Hematopoietic multipotent progenitor cell treated with erythropoietin and hydrocortisone succinate and interleukin-3 and kit ligand, for 6 days (in vitro differentiated cells): Measurements from ENCODE around the gene NDUFAB1.
"Not testable (repeated sequence)": the region's sequence is repeated elsewhere in the genome, so short reads cannot be mapped to it uniquely, and the experiment has no call there.

Source experiments
- DNase-seq: peaks from one replicate; pipeline ENCODE4 v3.0.0-alpha.2; 2015

NDUFAB1 gene

DNA sequence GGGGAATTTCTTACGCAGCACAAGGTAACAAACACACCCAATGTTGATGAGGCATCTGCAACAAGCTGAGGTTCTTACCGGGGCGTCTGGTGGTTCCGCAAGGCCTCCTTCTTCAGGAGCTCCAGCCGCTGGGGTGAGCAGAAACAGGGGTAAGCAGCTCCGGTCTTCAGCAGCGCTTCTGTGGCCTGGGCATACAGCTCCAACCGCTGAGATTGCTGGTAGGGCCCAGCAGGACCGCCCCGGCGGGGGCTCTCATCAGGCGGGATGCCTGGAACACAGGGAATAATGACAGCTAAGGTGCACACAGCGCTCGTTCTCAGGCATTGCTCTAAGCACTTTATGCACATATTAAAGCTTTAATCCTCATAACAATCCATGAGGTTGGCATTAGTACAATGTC, 51.7 kb downstream of the NDUFAB1 start:
- DNase-seq = no peak

DNA sequence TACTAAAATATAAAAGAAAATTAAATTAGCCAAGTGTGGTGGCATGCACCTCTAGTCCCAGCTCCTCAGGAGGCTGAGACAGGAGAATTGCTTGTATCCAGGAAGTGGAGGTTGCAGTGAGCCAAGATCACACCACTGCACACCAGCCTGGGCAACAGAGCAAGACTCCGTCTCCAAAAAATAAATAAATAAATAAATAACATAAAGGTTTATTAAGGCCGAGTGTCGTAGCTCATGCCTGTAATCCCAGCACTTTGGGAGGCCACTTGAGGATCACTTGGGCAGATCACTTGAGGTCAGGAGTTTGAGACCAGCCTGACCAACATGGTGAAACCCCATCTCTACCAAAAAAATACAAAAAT, 55.3 kb downstream of the NDUFAB1 start:
- DNase-seq = not testable (repeated sequence)

GRCh38 chr16:23539984-23540816, 55.9 kb downstream of the NDUFAB1 start:
- no peak for DNase-seq

DNA sequence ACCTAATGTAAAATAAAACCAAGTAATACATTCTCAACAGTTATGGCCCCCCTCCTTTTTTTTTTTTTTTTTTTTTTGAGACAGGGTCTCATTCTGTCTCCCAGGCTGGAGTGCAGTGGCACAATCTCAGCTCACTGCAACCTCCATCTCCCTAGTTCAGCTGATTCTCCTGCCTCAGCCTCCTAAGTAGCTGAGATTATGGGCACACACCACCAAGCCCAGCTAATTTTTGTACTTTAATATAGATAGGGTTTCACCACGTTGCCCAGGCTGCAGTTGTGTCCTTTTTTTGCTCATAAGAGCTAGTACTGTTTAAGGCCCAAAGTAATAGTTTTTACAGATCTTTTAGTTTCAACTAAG, 57.2 kb downstream of the NDUFAB1 start:
- DNase-seq = no peak

DNA sequence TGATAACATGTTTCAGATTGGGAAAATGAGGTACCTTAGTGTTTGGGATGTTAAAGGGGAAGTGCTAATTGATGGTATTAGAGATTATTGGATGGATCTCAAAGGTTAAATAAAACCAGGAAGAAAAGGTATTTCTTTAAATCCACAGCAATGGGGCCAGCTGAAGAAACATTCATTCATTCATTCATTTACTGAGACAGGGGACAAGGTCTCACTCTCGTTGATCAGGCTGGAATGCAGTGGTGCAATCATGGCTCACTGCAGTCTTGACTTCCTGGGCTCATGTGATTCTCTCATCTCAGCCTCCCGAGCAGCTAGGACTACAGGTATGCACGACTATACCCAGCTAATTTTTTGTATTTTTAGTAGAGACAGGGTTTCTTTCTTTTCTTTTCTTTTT, 58.7 kb downstream of the NDUFAB1 start:
- no peak for DNase-seq

- no peak for DNase-seq
Observed at GRCh38 chr16:23535901-23536300, 60.2 kb downstream of the NDUFAB1 start.

DNA sequence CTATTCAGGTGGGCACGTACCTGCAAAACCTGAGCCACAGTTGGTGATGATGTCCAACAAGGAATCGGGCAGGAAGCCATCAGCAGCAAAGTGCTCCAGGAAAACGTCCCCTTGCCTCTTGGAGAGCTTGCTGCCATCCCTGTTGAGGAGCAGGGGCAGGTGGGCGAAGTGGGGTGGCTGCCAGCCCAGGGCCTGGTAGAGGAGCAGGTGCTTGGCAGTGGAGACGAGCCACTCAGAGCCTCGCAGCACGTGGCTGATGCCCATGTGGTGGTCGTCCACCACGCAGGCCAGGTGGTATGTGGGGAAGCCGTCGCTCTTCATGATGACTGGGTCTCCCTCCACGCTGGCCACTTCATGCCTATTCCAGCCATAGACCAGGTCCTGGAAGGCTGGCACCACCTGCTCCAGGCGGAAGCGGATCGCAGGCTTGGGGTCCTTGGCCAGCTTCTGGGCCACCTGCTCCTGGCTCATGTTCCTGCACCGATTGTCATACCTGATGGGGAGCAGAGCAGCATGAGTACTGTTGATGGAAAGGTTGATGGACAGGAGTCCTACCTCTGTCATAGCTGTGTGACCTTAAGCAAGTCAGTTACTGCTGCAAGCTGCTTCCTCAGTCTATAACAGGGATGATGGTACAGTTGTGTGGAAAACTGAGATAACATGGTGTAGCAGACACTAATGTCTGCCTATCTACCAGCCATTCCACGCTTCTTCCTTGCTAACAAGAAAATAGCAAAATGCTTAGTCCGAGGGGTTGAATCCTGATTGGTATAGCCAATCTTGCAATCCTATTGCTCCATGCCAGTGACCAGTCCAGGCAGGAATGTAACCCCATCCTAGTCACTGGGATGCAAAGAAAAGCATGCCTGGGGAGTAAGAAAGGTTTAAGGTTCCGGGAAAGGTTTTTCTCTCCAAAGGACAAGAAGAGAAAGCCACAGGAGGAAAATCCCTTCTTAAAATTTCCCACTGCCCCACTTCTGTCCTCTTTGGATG, 61.0 kb downstream of the NDUFAB1 start:
- DNase-seq = no peak

DNA sequence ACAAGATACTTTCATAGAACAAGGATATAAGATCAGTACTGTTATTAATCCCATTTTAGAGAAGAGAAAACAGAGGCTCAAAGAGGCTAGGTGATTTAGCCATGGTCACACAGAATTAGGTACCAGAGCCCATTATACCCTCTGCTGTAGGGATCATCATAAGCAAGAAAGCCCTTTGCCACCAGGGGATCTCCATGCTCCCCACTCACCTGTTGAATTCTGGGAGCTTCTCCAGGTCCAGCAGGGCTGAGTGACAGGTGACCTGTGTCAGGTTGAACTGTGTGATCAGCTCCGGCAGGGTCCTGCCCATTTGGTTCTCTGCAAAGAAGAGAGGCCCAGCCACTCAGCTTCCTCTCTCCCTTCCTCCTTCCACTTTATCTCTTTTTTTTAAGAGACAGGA, 63.7 kb downstream of the NDUFAB1 start:
- DNase-seq = no peak
